Measurements from ENCODE around the gene MIR17HG. TPM values are rescaled to one million over a fixed set of nuclear protein-coding genes. Genes with fewer than 3 reads are reported as not detected.

The MIR17HG gene
- total RNA-seq, 4 donors from 2014 or later, result 2.2 to 12.1 (median 6.4) TPM

- intact Hi-C loops (cut with DNase I), result no loop called here
- no peaks in the 10 kb centered on the region for H3K9me3 ChIP-seq
- TF ChIP-seq, protein P1, sequence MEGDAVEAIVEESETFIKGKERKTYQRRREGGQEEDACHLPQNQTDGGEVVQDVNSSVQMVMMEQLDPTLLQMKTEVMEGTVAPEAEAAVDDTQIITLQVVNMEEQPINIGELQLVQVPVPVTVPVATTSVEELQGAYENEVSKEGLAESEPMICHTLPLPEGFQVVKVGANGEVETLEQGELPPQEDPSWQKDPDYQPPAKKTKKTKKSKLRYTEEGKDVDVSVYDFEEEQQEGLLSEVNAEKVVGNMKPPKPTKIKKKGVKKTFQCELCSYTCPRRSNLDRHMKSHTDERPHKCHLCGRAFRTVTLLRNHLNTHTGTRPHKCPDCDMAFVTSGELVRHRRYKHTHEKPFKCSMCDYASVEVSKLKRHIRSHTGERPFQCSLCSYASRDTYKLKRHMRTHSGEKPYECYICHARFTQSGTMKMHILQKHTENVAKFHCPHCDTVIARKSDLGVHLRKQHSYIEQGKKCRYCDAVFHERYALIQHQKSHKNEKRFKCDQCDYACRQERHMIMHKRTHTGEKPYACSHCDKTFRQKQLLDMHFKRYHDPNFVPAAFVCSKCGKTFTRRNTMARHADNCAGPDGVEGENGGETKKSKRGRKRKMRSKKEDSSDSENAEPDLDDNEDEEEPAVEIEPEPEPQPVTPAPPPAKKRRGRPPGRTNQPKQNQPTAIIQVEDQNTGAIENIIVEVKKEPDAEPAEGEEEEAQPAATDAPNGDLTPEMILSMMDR (IDR thresholded peaks at IDR 0.05), result no peak
- no peak for TF ChIP-seq POLR2A (IDR thresholded peaks at IDR 0.05)
- 80 to 86% methylated on average over 3 of the region's 3 CpGs for WGBS, 2 donors
- H3K27ac ChIP-seq, result no peak overlapping the region
- no peak for DNase-seq
- H3K4me1 ChIP-seq, result peaks cover 6 to 12% of the 10 kb centered on the region in 2 donors
- H3K4me3 ChIP-seq (replicated peaks in 1 of 3), result no peak overlapping the region
- H3K36me3 ChIP-seq, result no peaks in the 10 kb centered on the region
- H3K27me3 ChIP-seq, result no peaks in the 10 kb centered on the region
Measured at GRCh38 chr13:91400671-91401070, 53.2 kb downstream of the MIR17HG start.

DNA sequence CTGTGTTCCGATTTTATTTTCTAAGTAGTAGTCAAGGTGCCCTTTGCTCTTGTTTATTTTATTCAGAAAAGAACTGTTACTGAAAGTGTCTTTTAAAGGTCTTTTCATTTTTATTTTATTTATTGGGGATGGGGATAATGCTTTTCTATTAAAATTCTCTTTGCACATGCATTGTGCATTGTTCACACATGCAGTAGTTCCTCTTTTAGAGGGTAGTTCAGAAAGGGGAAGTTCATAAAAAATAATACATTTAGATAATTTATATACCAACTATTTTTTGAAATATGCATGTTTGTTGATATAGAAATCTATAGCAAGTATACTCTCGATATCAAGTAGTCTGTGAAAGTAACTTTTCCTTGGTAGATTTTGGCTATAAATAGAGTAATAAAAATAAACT is 54.4 kb downstream of the MIR17HG start:
- H3K27ac ChIP-seq, result no peak overlapping the region
- no peak overlapping the region for H3K4me3 ChIP-seq (replicated peaks in 1 of 3)
- no peaks in the 10 kb centered on the region for H3K36me3 ChIP-seq
- H3K27me3 ChIP-seq, result no peaks in the 10 kb centered on the region
- H3K9me3 ChIP-seq, result no peaks in the 10 kb centered on the region
- intact Hi-C loops (cut with DNase I), result no loop called here
- H3K4me1 ChIP-seq, result peaks cover 6 to 12% of the 10 kb centered on the region in 2 donors
- no peak for TF ChIP-seq POLR2A (IDR thresholded peaks at IDR 0.05)
- WGBS, 2 donors, result 79 to 84% methylated on average over 2 of the region's 2 CpGs
- DNase-seq, result no peak

MicroRNAs within 50 kb of the gene (microRNA counts, 767-probe panel; counts per million panel counts)
- microRNA hsa-miR-18a-5p (0 to 1,594 counts per million in 2 donors), microRNA hsa-miR-19a-3p (2,732 to 5,509 counts per million in 2 donors), microRNA hsa-miR-19b-3p (3,558 to 6,775 counts per million in 2 donors), microRNA hsa-miR-20a-5p+hsa-miR-20b-5p (3,506 to 6,700 counts per million in 2 donors), microRNA hsa-miR-92a-3p (3,018 to 5,112 counts per million in 2 donors)

Other genes starting within 250 kb of the MIR17HG start
- 1 to 10 TPM in 3 of 4 donors, under 1 TPM in 1; 0.67 to 2.3 (median 1.3) TPM for gene GPC5, start 50.9 kb downstream of the MIR17HG start, total RNA-seq

All from thyroid gland (tissue), 4 donors.